Measurements from ENCODE around the gene CEP112.

DNA sequence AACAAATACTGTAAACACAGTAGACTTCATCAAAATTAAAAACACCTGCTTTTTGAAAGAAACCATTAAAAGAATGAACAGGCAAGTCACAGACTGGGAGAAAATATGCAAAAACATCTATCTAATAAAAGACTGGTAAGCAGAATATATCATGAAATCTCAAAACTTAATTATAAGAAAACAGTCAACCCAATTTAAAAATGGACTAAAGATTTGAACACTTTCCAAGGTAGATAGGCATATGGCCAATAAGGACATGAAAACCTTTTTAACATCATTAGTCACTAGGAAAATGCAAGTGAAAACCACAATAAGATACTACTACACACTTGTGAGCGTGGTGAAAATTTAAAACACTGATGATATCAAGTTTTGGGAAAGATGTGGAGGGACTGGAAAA is 218.7 kb downstream of the CEP112 start:
- TF ChIP-seq, protein P1, sequence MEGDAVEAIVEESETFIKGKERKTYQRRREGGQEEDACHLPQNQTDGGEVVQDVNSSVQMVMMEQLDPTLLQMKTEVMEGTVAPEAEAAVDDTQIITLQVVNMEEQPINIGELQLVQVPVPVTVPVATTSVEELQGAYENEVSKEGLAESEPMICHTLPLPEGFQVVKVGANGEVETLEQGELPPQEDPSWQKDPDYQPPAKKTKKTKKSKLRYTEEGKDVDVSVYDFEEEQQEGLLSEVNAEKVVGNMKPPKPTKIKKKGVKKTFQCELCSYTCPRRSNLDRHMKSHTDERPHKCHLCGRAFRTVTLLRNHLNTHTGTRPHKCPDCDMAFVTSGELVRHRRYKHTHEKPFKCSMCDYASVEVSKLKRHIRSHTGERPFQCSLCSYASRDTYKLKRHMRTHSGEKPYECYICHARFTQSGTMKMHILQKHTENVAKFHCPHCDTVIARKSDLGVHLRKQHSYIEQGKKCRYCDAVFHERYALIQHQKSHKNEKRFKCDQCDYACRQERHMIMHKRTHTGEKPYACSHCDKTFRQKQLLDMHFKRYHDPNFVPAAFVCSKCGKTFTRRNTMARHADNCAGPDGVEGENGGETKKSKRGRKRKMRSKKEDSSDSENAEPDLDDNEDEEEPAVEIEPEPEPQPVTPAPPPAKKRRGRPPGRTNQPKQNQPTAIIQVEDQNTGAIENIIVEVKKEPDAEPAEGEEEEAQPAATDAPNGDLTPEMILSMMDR (IDR thresholded peaks at IDR 0.05): no peak
- TF ChIP-seq POLR2A (IDR thresholded peaks at IDR 0.05): no peak
